Ovary (tissue), 9 donors: Measurements from ENCODE around the gene ASXL3. TPM values are rescaled to one million over a fixed set of nuclear protein-coding genes. Genes with fewer than 3 reads are reported as not detected.

Source experiments
- DNase-seq, 5 donors: peaks; one replicate each; pipeline ENCODE4 v3.0.0-alpha.2; 2019 to 2020
- H3K27ac ChIP-seq, 2 donors: fragments of 200-600 bp; one replicate each; pipeline versions ENCODE4 v1.5.1 to v1.8.0; 2019 to 2022
- H3K27me3 ChIP-seq: fragments of 200-600 bp; one replicate; pipeline ENCODE4 v1.8.0; 2022
- H3K36me3 ChIP-seq: fragments of 200-600 bp; sonication (generic); one replicate; pipeline ENCODE4 v1.5.1; 2019
- H3K4me1 ChIP-seq: one replicate; pipeline ENCODE4 v1.8.1; 2013; ENCODE audit warnings: mild to moderate bottlenecking, moderate library complexity; ENCODE audit not compliant: insufficient read depth
- H3K4me3 ChIP-seq: fragments of 200-600 bp; sonication (generic); one replicate; pipeline ENCODE4 v1.5.1; 2017
- H3K9me3 ChIP-seq, 2 donors: fragments of 200-600 bp in 1 of 2; sonication (generic) in 1 of 2; one replicate each; pipeline versions ENCODE4 v1.5.1 to v1.8.1; 2013 to 2019; ENCODE audit warnings: mild to moderate bottlenecking in 1 of 2, moderate library complexity in 1 of 2
- CTCF ChIP-seq, 3 donors: fragments of 450-650 bp in 2 of 3; fragments of 200-600 bp in 1 of 3; IDR thresholded peaks; one replicate each; pipeline versions ENCODE4 v1.5.1 to v1.8.0; 2016 to 2022; ENCODE audit warnings: antibody characterized with exemption in 3 of 3, mild to moderate bottlenecking in 1 of 3
- EP300 ChIP-seq: sonication (generic); formaldehyde crosslinking; IDR thresholded peaks from one replicate; pipeline ENCODE4 v1.6.1; 2017; ENCODE audit warnings: antibody characterized with exemption
- POLR2A ChIP-seq: fragments of 450-650 bp; IDR thresholded peaks from one replicate; pipeline ENCODE4 v1.6.1; 2017; ENCODE audit warnings: antibody characterized with exemption, mild to moderate bottlenecking, moderate library complexity
- WGBS, 3 donors: extraction: QIAGEN DNeasy Blood & Tissue Kit in 1 of 3; methylation state at CpG; one replicate each; pipeline versions ENCODE4 v1.1.5 to v1.1.7; 2013 to 2017; 5-methylcytosine and 5-hydroxymethylcytosine counted together
- intact Hi-C, 4 donors: fragments of 100-400 bp; cut with DNase I; formaldehyde crosslinking; loops; one replicate each; pipeline versions ENCODE4 v1.11.0 to v1.15.1; 2022 to 2023
- polyA plus RNA-seq, 2 donors: library from polyadenylated mRNA; stranded (reverse); fragments of 200-250 nt in 1 of 2; fragments of 350-450 nt in 1 of 2; fragmentation: Illumina TruSeq in 1 of 2; extraction: RNeasy Lipid Tissue Mini Kit (QIAGEN cat#74804) in 1 of 2; gene quantifications; one replicate each; pipeline ENCODE4 v1.2.3, GENCODE V29; 2013 to 2014
- total RNA-seq, 7 donors: library from RNA; depleted of rRNA in 2 of 7; stranded (reverse); fragments of >200 nt in 2 of 7; fragmentation: NEBNext Ultra II Directional in 3 of 7; extraction: Animal tissue kit (Norgen Biotek cat#: 25700) in 3 of 7; gene quantifications; one replicate each; pipeline versions ENCODE4 v1.1.0 to v1.2.4, GENCODE V29; 2016 to 2023
- donor health status: DM: no; HTN: no; CAD: no; lungs with moderate emphysema.
- donor health status: DM: no; HTN: no; CAD: no.
- donor health status: Bipolar disorder and iron deficiency.
- donor health status: DM: yes; HTN: yes; CAD: no.
- donor health status: DM: no; HTN: no; CAD: no.
- donor health status: DM: yes; HTN: yes; CAD: no.

ASXL3 gene
- total and polyA plus RNA-seq, 9 donors = 1.8 to 23.2 (median 18.4) TPM

GRCh38 chr18:33710269-33710668 lies 132.2 kb downstream of the ASXL3 start:
- DNase-seq = no peak
- TF ChIP-seq POLR2A = no peak
- TF ChIP-seq CTCF (IDR thresholded peaks at IDR 0.05) = no peak
- TF ChIP-seq EP300 = no peak

GRCh38 chr18:33711514-33711913 lies 133.5 kb downstream of the ASXL3 start:
- H3K27ac ChIP-seq = no peak overlapping the region
- H3K4me1 ChIP-seq = no peaks in the 10 kb centered on the region
- no peaks in the 10 kb centered on the region for H3K9me3 ChIP-seq
- WGBS, 3 donors = 84 to 93% (median 90%) methylated on average over 2 of the region's 2 CpGs
- intact Hi-C loops = no loop called here
- no peaks in the 10 kb centered on the region for H3K36me3 ChIP-seq
- H3K27me3 ChIP-seq = no peaks in the 10 kb centered on the region
- no peak overlapping the region for H3K4me3 ChIP-seq
- TF ChIP-seq EP300 (no peak), CTCF (IDR thresholded peaks at IDR 0.05) (no peak), POLR2A (no peak)
- no peak for DNase-seq

More at GRCh38 chr18:33710269-33710668, 132.2 kb downstream of the ASXL3 start:
- H3K36me3 ChIP-seq = no peaks in the 10 kb centered on the region
- no peaks in the 10 kb centered on the region for H3K4me1 ChIP-seq
- H3K27ac ChIP-seq = no peak overlapping the region
- intact Hi-C loops = no loop called here
- no peaks in the 10 kb centered on the region for H3K27me3 ChIP-seq
- H3K9me3 ChIP-seq = no peaks in the 10 kb centered on the region
- 59 to 65% (median 62%) methylated on average over 2 of the region's 2 CpGs for WGBS, 3 donors
- no peak overlapping the region for H3K4me3 ChIP-seq

- H3K36me3 ChIP-seq = no peaks in the 10 kb centered on the region
- no peak overlapping the region for H3K27ac ChIP-seq
- DNase-seq = no peak
- no peak for TF ChIP-seq EP300
- no peak for TF ChIP-seq CTCF (IDR thresholded peaks at IDR 0.05)
- TF ChIP-seq POLR2A = no peak
- 78 to 92% (median 84%) methylated on average over 4 of the region's 4 CpGs for WGBS, 3 donors
- H3K4me1 ChIP-seq = no peaks in the 10 kb centered on the region
- H3K27me3 ChIP-seq = no peaks in the 10 kb centered on the region
- no peak overlapping the region for H3K4me3 ChIP-seq
- intact Hi-C loops = no loop called here
- H3K9me3 ChIP-seq = no peaks in the 10 kb centered on the region
Measured at GRCh38 chr18:33712719-33713118, 134.7 kb downstream of the ASXL3 start.

GRCh38 chr18:33716061-33716683 lies 138.2 kb downstream of the ASXL3 start:
- no peak for DNase-seq

More at GRCh38 chr18:33716061-33716683, 138.2 kb downstream of the ASXL3 start:
- TF ChIP-seq CTCF (IDR thresholded peaks at IDR 0.05) (no peak), POLR2A (no peak)
- Histone ChIP-seq H3K9me3 (no peaks in the 10 kb centered on the region), H3K27ac (no peak overlapping the region), H3K4me1 (no peaks in the 10 kb centered on the region), H3K36me3 (no peaks in the 10 kb centered on the region), H3K27me3 (no peaks in the 10 kb centered on the region), H3K4me3 (no peak overlapping the region)
- intact Hi-C loops = no loop called here
- 93 to 94% (median 93%) methylated on average over 4 of the region's 4 CpGs for WGBS, 3 donors
